ENCODE results near the gene SOX1.

DNA sequence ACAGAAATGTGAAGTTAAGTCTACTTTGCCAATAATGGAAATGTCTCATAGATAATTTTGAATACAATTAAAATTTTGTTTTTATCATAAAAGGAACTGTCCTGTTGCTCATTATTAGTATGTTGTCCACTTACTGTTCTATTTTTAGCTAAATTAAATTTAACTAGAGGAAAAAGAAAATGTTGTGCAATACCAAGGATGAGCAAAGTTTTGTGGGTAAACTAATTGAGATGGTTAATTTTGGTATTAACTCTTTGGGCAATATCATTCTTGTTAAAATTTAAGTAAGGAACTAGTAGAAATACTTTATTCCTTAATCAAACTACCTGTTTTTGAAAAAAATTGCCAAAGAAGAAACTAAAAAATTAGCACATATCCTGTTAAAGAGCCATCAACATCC lies 43.5 kb downstream of the SOX1 start:
- TF ChIP-seq CTCF (IDR thresholded peaks at IDR 0.05; ENCODE audit: poor library complexity, severe bottlenecking) = no peak
- no peak for TF ChIP-seq TAF1 (IDR thresholded peaks at IDR 0.05; ENCODE audit: low read depth)
- no peak for TF ChIP-seq POLR2AphosphoS5 (IDR thresholded peaks at IDR 0.05)
- TF ChIP-seq EZH2 (IDR thresholded peaks at IDR 0.05; ENCODE audit: borderline replicate concordance, insufficient read depth, low read length, poor library complexity, severe bottlenecking) = no peak
- TF ChIP-seq, protein P1, sequence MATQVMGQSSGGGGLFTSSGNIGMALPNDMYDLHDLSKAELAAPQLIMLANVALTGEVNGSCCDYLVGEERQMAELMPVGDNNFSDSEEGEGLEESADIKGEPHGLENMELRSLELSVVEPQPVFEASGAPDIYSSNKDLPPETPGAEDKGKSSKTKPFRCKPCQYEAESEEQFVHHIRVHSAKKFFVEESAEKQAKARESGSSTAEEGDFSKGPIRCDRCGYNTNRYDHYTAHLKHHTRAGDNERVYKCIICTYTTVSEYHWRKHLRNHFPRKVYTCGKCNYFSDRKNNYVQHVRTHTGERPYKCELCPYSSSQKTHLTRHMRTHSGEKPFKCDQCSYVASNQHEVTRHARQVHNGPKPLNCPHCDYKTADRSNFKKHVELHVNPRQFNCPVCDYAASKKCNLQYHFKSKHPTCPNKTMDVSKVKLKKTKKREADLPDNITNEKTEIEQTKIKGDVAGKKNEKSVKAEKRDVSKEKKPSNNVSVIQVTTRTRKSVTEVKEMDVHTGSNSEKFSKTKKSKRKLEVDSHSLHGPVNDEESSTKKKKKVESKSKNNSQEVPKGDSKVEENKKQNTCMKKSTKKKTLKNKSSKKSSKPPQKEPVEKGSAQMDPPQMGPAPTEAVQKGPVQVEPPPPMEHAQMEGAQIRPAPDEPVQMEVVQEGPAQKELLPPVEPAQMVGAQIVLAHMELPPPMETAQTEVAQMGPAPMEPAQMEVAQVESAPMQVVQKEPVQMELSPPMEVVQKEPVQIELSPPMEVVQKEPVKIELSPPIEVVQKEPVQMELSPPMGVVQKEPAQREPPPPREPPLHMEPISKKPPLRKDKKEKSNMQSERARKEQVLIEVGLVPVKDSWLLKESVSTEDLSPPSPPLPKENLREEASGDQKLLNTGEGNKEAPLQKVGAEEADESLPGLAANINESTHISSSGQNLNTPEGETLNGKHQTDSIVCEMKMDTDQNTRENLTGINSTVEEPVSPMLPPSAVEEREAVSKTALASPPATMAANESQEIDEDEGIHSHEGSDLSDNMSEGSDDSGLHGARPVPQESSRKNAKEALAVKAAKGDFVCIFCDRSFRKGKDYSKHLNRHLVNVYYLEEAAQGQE (IDR thresholded peaks at IDR 0.05; ENCODE audit: borderline replicate concordance) = no peak
- no peak for TF ChIP-seq EP300 (conservative IDR thresholded peaks at IDR 0.05; ENCODE audit: poor library complexity, severe bottlenecking)
- TF ChIP-seq RAD21 (conservative IDR thresholded peaks at IDR 0.05) = no peak
- TF ChIP-seq SMC3 (conservative IDR thresholded peaks at IDR 0.05; ENCODE audit: poor library complexity) = no peak
